Spleen (tissue), 7 donors: ENCODE data around the gene ADCY6.
"Not testable (repeated sequence)": the region's sequence is repeated elsewhere in the genome, so short reads cannot be mapped to it uniquely, and the experiment has no call there.

Experiments
- POLR2A ChIP-seq, 3 donors: fragments of 450-650 bp; IDR thresholded peaks; one replicate each; pipeline ENCODE4 v1.5.1; 2017; ENCODE audit warnings: antibody characterized with exemption in 3 of 3, mild to moderate bottlenecking in 1 of 3
- POLR2AphosphoS5 ChIP-seq, 3 donors: sonication (generic); formaldehyde crosslinking; IDR thresholded peaks; one replicate each; pipeline ENCODE4 v1.5.1; 2017; ENCODE audit warnings: antibody characterized with exemption in 3 of 3
- TF ChIP-seq, protein P1 (sequence below), 11 experiments: fragments of 200-600 bp in 7 of 11; fragments of 450-650 bp in 4 of 11; sonication (generic) in 4 of 11; IDR thresholded peaks in 8 of 11; conservative IDR thresholded peaks in 3 of 11; 1 replicate in 7 of 11; 2 replicates in 4 of 11; pipeline versions ENCODE4 v1.4.0 to v1.8.0; 2016 to 2021; ENCODE audit warnings: antibody characterized with exemption in 11 of 11, inconsistent platforms in 4 of 11, mild to moderate bottlenecking in 1 of 11
- donor health status: DM: no; HTN: no; CAD: no; lungs with moderate emphysema.
- donor health status: DM: no; HTN: no; CAD: no.
- donor health status: DM: no; HTN: no; CAD: no.

GRCh38 chr12:48719002-48719401 lies 69.9 kb downstream of the ADCY6 start:
- not testable (repeated sequence) for TF ChIP-seq POLR2AphosphoS5, POLR2A (IDR thresholded peaks at IDR 0.05)
- TF ChIP-seq, protein P1, sequence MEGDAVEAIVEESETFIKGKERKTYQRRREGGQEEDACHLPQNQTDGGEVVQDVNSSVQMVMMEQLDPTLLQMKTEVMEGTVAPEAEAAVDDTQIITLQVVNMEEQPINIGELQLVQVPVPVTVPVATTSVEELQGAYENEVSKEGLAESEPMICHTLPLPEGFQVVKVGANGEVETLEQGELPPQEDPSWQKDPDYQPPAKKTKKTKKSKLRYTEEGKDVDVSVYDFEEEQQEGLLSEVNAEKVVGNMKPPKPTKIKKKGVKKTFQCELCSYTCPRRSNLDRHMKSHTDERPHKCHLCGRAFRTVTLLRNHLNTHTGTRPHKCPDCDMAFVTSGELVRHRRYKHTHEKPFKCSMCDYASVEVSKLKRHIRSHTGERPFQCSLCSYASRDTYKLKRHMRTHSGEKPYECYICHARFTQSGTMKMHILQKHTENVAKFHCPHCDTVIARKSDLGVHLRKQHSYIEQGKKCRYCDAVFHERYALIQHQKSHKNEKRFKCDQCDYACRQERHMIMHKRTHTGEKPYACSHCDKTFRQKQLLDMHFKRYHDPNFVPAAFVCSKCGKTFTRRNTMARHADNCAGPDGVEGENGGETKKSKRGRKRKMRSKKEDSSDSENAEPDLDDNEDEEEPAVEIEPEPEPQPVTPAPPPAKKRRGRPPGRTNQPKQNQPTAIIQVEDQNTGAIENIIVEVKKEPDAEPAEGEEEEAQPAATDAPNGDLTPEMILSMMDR (IDR thresholded peaks at IDR 0.05 in 8 of 11, conservative IDR thresholded peaks at IDR 0.05 in 3 of 11), result not testable (repeated sequence)
